HG03565 (cell line): ENCODE results near the gene AQP6.
"Not testable (repeated sequence)": the region's sequence is repeated elsewhere in the genome, so short reads cannot be mapped to it uniquely, and the experiment has no call there.

Experiments used
- ATAC-seq: cut with Tn5 transposase; IDR thresholded peaks from one replicate; pipeline ENCODE4 v1.9.1; 2021; ENCODE audit warnings: mild to moderate bottlenecking, moderate library complexity; ENCODE audit not compliant: unreplicated experiment

The AQP6 gene

DNA sequence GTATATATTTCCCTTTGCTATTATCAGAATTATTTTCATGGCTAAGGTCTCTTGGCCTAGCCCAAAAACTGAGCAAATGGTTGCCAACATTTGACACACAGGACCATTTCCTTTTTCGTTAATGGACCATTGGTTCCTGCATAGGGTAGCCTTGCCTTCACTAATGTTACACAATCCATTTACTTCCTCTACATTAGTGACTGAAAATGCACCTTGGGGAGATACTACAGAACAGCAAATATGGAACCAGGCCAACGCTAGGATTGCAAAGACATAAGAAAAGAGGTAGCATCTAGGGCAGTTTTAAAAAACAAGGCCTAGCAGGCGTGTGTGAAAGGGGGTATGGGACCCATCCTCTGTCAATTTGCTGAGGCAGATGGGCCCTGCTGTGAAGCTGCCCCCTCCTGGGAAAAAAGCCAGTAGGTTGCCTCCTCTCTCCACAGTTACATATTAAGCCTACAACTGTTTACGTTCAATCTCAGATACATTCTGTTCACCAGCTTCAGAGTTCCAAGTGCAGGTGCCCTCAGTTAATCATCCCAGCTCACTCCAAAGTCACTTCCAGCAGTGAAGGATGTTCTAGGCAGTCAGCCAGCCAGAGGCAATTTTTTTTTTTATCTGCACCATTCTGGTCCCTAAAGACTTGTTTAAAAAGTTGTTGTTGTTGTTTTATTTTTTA is 15.0 kb downstream of the AQP6 start:
- ATAC-seq, result no peak

DNA sequence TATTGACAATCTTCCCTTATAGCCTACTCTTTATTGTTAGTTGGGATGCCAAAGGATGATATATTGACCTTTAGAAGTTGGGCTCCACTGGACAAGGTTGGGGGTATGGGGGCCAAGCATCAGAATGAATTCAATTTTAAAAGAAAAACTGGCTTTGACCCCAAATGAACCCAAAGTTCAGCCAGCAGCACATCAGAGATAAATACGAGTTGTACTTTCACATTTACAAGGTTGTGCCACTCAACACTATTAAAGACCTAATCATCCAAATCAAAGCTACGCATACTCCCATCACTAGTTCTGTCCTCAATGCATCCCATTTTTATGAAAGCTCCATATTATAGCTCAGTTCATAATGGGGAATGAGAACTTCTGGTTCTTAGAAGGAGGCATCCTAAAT is 16.7 kb downstream of the AQP6 start:
- ATAC-seq, result not testable (repeated sequence)

DNA sequence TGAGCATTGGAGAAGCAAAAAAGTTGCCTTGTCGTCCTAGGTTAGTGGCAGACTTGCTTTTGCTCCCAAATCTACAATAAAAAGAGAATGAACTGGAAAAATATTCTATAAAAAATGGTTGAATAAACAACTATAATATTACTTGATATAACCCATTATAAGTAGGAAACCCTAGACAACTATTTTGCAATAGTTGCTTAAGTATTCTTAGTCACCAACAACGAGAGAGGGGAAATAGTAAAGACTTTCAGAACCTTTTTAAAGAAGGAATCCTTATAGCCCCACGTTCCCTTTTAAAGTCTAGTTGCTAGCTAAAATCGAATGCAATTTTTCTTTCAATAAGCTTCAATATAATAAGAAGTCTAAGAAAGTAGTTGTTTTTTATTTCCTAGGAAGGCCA is 17.5 kb downstream of the AQP6 start:
- no peak for ATAC-seq

DNA sequence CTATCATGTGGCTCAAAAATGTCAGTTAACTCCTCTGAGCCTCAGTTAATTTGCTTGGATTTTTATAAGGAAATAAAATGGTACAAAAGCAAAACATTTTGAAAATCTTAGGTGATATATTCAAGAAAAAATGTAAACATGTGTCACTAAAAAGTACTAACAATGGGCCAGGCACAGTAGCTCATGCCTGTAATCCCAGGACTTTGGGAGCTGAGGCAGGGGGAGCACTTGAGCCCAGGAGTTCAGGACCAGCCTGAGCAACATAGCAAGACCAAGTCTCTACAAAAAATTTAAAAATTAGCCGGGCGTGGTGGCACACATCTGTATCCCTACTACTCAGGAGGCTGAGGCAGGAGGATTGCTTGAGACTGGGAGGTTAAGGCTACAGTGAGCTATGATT is 25.7 kb downstream of the AQP6 start:
- no peak for ATAC-seq

DNA sequence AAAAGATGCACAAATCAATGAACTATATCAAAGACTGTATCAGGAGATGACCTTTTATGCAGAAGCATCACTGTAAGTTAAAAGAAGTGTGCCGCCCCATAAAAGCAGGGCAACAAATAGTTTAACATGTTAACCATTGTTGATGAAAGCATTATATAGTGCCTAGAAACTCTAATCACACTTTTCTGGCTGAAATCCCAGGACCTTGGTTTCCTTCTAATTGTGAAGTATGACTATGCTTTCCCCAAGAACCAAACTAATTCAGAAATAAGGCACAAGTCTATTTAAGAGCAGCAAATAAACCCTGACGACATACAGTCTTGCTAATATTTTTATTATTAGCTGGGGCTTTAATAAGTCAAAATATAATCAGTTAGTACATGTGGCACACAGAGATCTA is 30.8 kb downstream of the AQP6 start:
- ATAC-seq, result no peak

DNA sequence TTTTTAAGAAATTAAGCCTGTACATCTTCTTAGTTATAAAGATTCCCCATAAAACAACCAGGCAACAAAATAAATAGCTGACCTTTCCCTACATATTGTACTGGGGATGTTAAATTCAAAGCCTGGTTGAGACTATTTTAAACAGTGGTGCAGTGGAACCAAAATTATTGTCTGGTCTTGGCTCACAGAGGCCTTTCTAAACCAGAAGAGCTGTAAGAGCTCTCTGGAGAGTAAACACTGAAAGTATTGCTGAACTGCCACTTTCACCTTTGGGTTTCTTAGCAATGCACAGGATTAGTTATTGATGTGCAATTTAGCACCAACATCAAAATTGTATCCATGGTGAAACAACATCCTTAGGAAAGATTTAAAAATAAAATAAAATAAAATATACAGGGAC is 31.9 kb downstream of the AQP6 start:
- ATAC-seq, result no peak

DNA sequence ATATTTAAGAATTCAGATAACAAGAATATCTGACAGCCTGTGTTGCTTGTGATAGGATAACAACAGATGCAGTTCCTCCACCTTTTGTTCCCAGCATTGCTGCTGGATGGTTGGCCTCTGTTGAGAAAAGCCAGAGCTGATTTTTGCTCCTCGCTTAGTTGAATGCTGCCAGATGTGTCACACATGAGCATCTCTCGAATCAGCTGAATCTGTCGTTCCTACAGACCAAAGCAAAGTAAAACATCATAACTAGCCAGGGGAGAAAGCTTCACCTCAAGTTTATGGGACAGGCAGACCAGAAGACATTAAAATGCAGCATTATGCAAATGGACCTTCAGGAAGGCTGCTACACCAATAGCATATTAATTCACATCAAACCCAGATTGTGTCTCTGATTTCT is 32.4 kb downstream of the AQP6 start:
- no peak for ATAC-seq

DNA sequence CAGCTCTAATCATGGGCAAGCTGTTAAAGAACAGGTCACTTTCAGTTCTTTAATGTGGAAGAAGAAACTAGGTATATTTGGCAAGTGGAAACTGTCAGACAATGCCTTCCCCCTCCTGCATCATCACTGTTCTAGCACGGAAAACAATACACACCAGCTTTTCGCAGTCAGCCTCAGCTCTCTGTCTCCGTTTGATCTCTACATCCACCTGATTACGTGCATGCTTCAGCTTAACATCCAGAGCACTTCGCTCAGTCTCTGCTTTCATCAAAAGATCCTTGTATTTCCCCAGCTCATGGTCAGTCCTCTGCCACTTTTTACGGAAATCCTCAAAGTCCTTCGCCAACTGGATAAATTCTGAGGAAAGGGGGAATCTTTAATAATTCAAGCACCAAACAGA is 33.5 kb downstream of the AQP6 start:
- no peak for ATAC-seq

DNA sequence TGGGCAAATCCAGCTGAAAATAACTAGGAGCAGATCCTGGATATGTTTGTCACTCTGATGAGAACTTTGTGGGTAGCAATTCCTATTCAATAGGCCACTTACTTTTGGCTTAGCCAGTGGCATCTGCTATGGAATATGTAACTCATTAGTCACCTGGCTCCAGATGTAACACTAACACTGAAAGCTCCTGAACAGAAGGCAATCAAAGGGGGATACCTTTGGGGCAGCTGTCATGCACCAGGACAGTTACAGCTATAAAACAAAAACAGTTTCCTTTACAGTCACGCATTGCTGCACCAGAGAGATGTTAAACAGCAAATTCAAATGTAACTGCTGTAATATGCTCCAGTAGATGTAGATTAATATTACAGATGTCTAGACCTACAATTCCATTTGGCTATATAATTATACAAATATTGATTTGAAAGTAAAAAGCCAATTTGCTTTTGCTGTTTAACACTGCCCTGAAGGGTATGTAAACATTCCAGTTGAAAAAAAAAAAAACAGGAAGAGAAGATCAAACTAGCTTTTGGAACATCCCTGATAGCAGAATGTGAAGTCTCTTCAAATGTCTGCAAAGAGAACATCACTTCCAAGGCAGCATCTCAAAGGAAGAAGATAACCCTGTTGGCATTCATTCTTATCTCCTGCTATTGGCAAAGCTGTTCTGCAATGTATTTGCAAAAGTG is 34.2 kb downstream of the AQP6 start:
- ATAC-seq, result no peak

DNA sequence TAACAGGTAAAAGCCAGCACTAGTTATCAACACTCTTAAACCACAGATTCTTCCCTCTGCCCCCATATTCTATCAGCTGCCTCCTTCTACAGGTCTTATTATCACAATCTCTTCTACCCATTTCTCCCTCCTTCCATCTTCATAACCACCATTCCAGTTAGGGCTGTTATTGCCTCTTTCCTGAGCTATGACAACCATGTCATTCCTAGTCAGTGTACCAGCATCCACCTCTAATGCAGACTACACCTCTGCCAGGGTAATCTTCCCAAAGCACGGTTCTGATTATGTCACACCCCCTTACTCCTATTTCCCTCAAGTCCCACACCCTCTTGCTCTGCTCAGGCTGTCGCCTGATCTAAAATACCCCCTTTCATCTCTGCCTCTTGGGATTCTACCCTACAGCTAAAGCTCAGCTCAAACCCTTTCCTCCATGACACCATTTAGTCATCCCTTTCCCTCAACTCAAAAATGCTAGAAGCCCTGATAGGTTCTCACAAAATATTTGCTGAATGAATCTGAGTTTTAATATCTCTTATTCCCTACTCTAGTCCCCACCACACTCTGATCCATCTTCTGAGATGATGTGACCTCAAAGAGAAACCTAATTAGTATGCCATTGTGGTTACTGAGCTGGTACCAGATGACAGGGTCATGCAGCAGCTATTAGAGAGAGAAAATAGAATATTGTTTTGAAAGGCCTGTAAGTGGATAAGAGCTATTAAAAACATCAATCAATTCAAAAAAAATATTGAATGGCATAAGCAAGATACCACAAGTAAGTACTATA is 40.8 kb downstream of the AQP6 start:
- ATAC-seq, result no peak

DNA sequence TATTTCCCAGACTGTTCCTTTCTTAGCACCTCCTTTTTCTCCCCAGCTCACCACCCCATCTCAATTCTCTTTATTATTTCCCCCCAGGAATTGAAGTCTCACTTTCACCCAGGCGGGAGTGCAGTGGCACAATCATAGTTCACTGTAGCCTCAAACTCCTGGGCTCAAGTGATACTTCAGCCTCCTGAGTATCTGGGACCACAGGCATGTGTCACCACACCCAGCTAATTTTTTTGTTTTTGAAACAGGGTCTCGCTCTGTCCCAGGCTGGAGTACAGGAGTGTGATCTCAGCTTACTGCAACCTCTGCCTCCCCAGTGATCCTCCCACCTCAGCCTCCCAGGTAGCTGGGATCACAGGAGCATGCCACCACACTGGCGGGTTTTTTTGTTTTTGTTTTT is 41.6 kb downstream of the AQP6 start:
- ATAC-seq, result no peak

DNA sequence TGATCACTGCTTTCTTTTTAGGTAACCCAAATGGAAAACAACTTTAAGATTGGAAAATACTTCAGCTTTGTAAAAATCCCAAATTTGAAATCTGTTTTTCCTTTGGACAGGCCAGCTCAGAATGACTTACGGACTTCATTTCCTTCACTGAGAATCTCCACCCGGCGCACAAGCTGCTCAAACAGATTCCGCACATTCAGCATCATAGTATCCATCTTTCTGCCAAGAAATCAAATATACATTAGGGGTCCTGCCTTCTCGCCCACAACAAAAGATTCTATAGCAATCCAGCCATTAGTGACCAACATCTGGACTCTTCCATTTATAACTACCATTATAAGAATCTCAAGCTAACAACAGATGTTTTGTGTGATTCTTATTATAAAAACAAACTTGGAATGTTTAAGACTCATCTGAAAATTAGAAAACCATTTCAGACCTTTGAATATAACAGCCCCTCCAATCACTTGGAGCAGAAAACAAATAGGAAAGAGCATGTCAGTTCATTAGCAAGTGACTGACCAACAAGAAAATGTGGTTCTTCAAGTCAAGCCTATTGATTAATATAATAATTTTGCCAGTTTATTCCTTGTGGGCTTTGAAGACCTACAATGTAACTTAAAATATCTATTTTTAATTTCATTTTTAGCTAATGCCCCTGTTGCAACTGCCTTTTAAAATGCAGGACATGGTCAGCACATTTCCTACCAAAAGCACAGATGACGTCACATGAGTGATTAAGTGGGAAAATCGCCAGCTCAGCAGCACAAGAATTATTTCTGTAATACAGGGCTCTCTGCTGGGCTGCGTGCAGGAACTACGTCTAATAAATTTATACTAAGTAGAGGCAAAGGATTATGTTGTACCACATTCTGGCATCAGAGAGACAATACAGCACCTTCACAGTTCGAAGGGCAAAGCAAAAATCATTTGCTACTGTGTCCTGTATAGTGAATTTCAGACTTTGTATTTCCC is 44.0 kb downstream of the AQP6 start:
- no peak for ATAC-seq

DNA sequence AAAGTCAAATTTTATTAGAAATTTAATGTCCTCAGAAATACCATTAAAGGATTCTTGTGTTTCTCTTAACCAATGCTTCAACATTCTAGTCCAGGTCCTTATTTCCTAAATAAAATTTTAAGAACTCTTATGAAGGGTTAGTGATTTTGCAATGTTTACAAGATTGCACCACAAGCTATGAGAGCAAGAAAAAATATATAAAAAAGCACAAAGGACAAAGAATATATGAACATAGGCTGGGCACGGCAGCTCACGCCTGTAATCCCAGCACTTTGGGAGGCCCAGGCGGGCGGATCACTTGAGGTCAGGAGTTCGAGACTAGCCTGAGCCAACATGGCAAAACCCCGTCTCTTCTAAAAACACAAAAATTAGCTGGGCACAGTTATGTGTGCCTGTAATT is 44.9 kb downstream of the AQP6 start:
- ATAC-seq, result no peak

DNA sequence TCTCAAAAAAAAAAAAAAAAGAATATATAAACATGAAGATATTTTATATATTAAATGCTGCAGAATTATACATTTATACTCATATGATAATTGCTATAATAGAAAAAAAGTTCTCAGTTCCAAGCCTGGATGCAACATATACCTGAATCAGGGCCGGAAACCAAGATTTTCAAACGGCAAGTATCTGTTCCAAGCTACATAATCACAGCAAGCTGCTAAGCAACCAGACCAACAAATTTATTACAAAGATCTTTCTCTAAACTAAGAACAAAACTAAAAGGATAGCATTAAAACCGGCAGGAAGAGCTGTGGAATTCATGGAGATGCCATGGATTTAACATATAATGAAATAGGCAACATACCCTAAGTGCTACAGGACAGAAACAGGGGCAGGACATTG is 45.4 kb downstream of the AQP6 start:
- ATAC-seq, result no peak

DNA sequence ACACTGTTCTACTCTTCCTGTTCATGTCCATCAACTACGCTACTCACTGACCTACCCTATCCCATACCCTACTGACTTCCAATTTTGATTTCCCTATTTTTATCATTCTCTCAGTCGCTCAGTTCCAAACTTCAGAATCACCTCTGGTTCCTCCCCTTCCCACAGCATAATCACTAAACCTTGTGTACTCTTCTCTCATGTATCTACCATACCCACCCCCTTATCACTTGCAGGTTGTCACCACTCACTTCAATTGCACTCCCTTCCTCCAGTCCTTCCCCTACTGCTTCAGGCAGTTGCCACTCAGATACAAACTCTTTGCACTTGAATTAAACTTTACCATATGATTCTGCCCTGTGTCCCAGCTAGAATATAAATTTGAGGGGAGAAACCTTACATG is 46.2 kb downstream of the AQP6 start:
- ATAC-seq, result no peak

DNA sequence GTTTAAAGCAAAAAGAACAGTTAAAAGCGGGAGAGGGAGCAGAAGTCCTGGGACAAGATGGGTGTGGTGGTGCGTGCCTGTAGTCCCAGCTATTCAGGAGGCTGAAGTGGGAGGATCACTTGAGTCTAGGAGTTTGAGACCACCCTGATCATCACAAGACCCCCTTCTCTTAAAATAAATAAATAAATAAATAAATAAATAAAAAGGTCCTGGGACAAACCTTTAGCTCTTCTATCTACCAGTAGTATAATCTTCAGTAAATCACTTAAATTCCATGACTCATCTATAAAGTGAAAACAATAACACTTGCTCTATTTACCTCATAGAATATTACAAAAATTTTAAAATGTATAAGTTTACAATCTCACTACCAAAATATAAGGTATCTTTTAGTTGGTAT is 46.8 kb downstream of the AQP6 start:
- ATAC-seq, result no peak

DNA sequence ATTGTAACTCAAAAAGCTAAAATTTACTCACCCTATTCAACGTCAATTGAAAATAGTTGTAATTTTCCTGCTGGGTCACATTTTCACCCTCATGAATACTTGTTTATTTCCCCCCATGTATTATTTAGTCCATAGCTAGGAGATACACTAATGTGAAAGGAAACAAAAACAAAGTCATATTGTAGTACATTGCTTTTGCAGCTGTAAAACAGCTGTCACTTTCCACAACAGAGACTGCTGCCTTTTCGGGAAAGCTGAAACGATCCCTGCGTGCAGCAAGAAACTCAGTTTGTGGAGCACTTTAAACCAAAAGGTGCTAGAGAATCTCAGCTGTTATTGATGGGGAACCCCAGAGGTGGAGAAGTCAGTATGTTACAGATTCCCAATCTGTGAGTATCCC is 48.3 kb downstream of the AQP6 start:
- ATAC-seq, result no peak

DNA sequence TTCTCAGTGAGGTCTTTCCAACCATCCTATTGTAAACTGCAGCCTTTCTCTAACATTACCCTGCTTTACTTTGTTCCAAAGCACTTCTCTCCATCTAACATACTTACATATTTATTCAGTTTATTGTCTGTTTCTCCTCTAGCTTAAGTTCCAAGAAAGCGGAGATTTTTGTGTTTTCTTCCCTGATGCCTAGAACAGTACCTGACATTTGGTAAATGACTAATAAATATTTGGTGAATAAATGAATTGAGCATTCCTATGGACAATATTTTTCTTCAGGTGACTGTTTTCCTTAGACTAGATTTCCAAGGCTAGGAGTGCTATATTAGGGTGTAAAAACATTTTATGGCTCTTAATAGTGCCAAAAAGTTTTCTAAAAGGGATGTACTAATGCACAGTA is 50.2 kb downstream of the AQP6 start:
- no peak for ATAC-seq

DNA sequence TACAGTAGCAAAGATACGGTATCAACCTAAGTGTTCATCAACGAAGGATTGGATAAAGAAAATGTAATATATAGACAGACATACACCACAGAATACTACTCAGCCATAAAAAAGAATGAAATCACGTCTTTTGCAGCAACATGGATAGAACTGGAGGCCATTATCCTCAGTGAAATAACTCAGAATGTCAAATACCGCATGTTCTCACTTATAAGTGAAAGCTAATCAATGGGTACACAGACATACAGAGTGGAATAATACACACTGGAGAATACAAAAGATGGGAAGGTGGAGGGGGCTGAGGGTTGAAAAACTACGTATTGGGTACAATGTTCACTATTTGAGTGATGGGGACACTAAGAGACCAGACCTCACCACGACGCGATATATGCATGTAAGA is 51.5 kb downstream of the AQP6 start:
- no peak for ATAC-seq

DNA sequence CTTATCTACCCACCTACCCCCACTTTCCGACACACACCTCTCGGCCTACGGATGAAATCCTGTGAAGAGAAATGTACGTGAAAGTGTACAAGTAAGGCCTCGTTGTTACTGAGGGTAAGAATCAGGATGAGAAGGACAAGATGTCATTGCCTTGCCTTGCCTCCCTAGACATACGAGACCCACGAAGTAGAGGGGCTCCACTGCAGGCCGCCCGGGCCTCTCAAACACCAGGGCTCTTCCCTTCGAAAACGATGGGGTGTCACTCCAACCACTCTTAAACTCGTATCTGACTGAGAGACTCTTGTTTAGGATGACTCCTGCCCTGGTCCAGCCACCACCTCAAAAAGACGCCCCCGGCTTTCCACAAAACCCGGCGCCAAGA is 52.0 kb downstream of the AQP6 start:
- ATAC-seq, result no peak
